GM19043 (cell line): ENCODE measurements around the gene PAN2.
"Not testable (repeated sequence)": the region's sequence is repeated elsewhere in the genome, so short reads cannot be mapped to it uniquely, and the experiment has no call there.

Source experiments
- ATAC-seq: cut with Tn5 transposase; IDR thresholded peaks from one replicate; pipeline ENCODE4 v1.9.1; 2021; ENCODE audit warnings: low read depth; ENCODE audit not compliant: unreplicated experiment

Gene PAN2

GRCh38 chr12:56308714-56309113 lies 25.1 kb downstream of the PAN2 start:
- no peak for ATAC-seq

GRCh38 chr12:56307221-56307965 lies 26.4 kb downstream of the PAN2 start:
- ATAC-seq = no peak

DNA sequence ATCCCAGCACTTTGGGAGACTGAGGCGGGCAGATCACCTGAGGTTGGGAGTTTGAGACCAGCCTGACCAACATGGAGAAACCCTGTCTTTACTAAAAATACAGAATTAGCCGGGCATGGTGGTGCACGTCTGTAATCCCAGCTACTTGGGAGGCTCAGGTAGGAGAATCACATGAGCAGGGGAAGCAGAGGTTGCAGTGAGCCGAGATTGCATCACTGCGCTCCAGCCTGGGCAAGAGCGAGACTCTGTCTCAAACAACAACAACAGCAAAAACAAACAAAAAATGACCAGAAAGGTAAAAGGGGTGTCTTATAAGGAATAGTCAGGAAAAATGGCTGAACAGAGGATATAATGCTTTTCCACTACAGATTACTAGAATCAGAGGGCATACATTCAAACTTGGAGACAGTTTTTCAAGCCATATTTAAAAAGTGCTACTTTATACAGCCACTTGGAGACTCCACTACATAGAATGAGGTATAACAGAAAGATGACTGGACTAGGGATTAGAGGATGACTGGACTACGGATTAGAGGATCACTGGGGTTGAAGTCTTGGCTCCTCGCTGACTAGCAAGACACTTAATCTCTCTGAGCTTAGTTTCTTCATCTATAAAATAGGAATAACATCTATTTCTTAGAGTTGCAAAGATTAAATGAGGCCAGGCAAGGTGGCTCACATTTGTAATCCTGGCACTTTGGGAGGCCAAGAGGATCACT lies 28.8 kb downstream of the PAN2 start:
- no peak for ATAC-seq

GRCh38 chr12:56304276-56304675 lies 29.5 kb downstream of the PAN2 start:
- ATAC-seq = no peak

GRCh38 chr12:56300644-56301464 lies 32.9 kb downstream of the PAN2 start:
- no peak for ATAC-seq

GRCh38 chr12:56299853-56300643 lies 33.8 kb downstream of the PAN2 start, which contains the start of gene CS:
Gene CS (minus strand): TSS chr12:56300330. CDS start chr12:56300201, 129 bp downstream.
- ATAC-seq = peak; percentile 95

- no peak for ATAC-seq
Measured at GRCh38 chr12:56299308-56299852, 34.4 kb downstream of the PAN2 start.

DNA sequence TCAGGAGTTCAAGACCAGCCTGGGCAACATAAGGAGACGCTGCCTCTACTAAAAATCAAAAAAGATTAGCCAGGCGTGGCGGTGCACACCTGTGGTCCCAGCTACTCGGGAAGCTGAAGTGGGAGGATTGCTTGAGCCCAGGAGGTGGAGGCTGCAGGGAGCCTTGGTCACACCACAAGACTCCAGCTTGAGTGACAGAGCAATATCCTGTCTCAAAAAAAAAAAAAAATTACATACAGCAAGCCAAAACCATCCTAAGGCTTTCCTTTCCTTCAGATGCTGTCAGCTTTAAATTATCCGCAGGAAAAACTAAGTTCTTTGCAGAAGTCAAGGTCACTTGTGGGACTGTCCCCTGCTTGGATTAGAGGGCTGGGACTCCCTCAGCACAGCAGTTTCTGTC lies 35.0 kb downstream of the PAN2 start:
- no peak for ATAC-seq

GRCh38 chr12:56297400-56297799 lies 36.4 kb downstream of the PAN2 start:
- no peak for ATAC-seq

DNA sequence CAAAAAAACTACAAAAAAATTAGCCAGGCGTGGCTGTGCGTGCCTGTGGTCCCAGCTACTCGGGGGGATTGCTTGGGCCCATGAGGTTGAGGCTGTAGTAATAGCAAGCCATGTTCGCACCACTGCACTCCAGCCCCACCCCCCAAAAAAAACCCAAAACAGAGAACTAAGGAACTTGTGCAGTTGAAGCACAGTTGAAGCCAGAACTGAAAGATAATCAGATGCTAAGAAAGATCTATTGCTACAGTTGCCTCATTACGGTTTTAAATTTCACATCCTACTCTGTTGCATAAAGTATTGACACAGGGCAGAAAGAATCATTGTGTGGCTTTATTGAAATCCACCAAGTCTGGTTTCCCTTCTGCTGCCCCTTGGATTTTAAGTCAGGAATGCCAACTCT lies 37.5 kb downstream of the PAN2 start:
- no peak for ATAC-seq

- no peak for ATAC-seq
Measured at GRCh38 chr12:56293795-56294194, 40.0 kb downstream of the PAN2 start.

DNA sequence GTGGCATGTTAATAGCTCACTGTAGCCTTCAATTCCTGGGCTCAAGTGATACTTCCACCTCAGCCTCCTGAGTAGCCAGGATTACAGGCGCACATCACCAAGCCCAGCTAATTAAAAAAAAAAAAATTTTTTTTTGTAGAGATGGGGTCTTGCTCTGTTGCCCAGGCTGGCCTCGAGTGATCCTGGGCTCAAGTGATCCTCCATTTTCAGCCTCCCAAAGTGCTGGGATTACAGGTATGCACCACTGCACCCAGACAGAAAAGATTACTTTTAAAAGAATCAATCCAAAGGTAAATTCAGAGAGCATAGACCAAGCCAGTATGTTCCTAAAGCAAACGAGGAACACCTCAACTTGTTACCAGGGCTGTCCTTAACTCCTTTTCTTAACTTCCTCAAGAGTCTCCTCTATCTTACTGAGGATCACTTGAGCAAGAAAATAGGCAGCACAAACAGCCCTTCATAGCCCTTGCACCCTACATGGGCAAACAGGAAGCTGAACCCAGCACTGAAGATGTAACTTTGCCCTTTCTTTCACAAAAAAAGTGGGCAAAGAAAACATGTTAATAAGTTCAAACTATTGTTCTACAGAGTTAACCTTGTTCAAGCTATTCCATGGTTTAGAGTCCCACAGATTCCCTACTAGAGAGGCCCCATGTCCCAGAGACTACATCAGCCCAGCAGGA lies 45.0 kb downstream of the PAN2 start:
- ATAC-seq = no peak

- ATAC-seq = no peak
Measured at GRCh38 chr12:56286044-56286830, 47.6 kb downstream of the PAN2 start.

- ATAC-seq = not testable (repeated sequence)
Measured at GRCh38 chr12:56284263-56284662, 49.5 kb downstream of the PAN2 start.

DNA sequence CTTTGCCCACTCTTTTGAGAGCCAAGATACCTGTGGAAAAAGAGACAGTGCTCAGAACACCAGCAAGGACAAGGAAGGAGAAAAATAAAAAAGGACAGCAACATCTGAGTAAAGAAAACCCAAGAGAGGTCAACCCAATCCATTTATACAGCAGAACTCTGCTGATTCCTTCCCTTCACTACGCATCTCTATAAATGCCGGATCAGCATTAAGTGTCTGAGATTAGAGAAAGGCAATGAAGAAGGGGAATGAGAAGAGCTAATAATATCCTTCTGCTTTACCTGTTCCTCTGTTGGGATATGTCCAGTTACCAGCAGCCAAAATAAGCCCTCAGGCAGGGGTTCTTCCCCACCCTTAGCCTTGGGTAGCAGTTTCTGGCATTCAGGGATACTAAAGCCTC lies 51.2 kb downstream of the PAN2 start:
- ATAC-seq = no peak

GRCh38 chr12:56282030-56282429 lies 51.8 kb downstream of the PAN2 start:
- ATAC-seq = no peak

GRCh38 chr12:56280849-56281248 lies 53.0 kb downstream of the PAN2 start:
- no peak for ATAC-seq

DNA sequence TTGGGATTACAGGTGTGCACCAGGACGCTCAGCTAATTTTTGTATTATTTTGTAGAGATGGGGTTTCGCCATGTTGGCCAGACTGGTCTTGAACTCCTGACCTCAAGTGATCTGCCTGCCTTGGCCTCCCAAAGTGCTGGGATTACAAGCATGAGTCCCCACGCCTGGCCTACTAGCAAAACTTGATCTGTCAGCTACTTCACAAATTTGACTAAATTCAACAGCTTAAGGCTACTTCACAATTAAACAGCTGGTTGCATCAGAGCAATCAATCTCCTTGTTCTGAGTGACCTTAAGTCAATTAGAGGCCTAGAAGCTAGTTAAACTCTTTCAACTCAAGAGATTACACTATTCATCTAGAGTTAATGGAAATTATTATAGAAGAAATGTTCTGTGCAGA lies 54.9 kb downstream of the PAN2 start:
- ATAC-seq = no peak

GRCh38 chr12:56274299-56274698 lies 59.5 kb downstream of the PAN2 start:
- no peak for ATAC-seq
